Thymus (tissue), 11 donors: Measurements from ENCODE around the gene MSMB. TPM values are rescaled to one million over a fixed set of nuclear protein-coding genes. Genes with fewer than 3 reads are reported as not detected.

Experiments
- DNase-seq, 9 donors: peaks; one replicate each; pipeline ENCODE4 v3.0.0-alpha.2; 2013; ENCODE audit warnings: low spot score in 9 of 9, low read depth in 6 of 9, missing footprints in 1 of 9
- H3K27ac ChIP-seq, 2 donors: one replicate each; pipeline ENCODE4 v1.5.1; 2013; ENCODE audit warnings: control low read depth in 1 of 2, low read depth in 1 of 2, low read length in 1 of 2, mild to moderate bottlenecking in 1 of 2, moderate library complexity in 1 of 2
- H3K27me3 ChIP-seq, 2 donors: one replicate each; pipeline ENCODE4 v1.5.1; 2013; ENCODE audit warnings: low read length in 1 of 2; ENCODE audit not compliant: control insufficient read depth in 2 of 2, insufficient read depth in 1 of 2
- H3K36me3 ChIP-seq, 2 donors: one replicate each; pipeline ENCODE4 v1.5.1; 2013; ENCODE audit warnings: low read length in 1 of 2, mild to moderate bottlenecking in 1 of 2, moderate library complexity in 1 of 2; ENCODE audit not compliant: control insufficient read depth in 2 of 2, insufficient read depth in 2 of 2
- H3K4me1 ChIP-seq, 2 donors: one replicate each; pipeline ENCODE4 v1.5.1; 2013; ENCODE audit warnings: low read length in 2 of 2; ENCODE audit not compliant: control insufficient read depth in 2 of 2, insufficient read depth in 2 of 2
- H3K4me3 ChIP-seq, 2 donors: one replicate each; pipeline ENCODE4 v1.5.1; 2013; ENCODE audit warnings: low read length in 2 of 2, control low read depth in 1 of 2, mild to moderate bottlenecking in 1 of 2
- H3K9me3 ChIP-seq, 2 donors: one replicate each; pipeline ENCODE4 v1.5.1; 2013; ENCODE audit warnings: low read length in 1 of 2, mild to moderate bottlenecking in 1 of 2; ENCODE audit not compliant: control insufficient read depth in 2 of 2, insufficient read depth in 1 of 2
- WGBS: extraction: QIAGEN DNeasy Blood & Tissue Kit; methylation state at CpG from one replicate; pipeline ENCODE4 v1.1.7; 2013; 5-methylcytosine and 5-hydroxymethylcytosine counted together
- polyA plus RNA-seq: library from polyadenylated mRNA; stranded (reverse); fragments of 200-250 nt; gene quantifications from one replicate; pipeline ENCODE4 v1.2.3, GENCODE V29; 2013
- total RNA-seq: library from RNA; stranded (reverse); fragments of 120-200 nt; gene quantifications from one replicate; pipeline ENCODE4 v1.2.4, GENCODE V29; 2013
- donor health status: healthy.

The MSMB gene
- total and polyA plus RNA-seq, 2 donors, result 1.1 to 8.6 TPM

DNA sequence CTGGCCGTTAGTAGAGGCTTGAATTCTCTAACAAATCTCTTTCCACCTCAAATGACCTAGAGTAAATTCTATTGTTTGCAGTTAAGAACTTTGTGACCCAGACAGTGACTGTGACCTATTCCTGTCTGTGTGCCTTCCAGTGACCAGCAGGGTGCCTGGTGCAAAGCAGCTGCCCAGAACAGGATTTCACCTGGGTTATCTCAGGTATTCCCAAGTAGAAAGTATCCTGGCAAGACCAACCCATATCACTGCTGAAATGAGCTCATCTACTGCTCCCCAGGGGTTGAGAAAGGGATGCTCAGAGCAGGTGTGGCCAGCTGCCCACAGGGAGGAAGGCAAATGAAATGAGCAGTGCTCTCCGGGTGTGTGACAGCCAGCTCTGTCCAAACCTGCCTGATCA lies 2.1 kb upstream of the MSMB start:
- no peaks in the 10 kb centered on the region for H3K36me3 ChIP-seq
- no peak for DNase-seq
- peaks cover 9 to 19% of the 10 kb centered on the region in 2 donors for H3K4me1 ChIP-seq
- no peak overlapping the region for H3K4me3 ChIP-seq
- no peak overlapping the region for H3K27ac ChIP-seq
- H3K9me3 ChIP-seq, result no peaks in the 10 kb centered on the region
- WGBS, result 80% methylated on average over 2 of the region's 2 CpGs
- no peaks in the 10 kb centered on the region for H3K27me3 ChIP-seq

DNA sequence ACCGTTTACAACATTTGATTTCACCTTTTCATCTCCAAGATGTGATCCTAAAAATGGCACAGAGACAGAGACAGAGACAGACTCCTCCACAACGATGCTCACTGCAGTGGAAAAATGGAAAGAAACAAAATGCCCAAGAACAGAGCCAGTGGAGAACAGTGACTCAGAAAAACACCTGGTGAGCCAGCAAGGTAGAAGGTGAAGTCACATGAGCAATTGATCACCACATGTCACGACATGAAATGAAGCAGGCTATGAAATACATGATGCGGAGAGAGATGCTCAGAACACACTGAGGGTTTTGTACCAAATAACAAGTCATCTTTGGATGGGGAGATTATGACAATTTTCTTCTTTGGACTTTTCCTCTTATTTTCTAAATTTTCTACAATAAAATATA lies 3.5 kb downstream of the MSMB start:
- Histone ChIP-seq H3K9me3 (no peaks in the 10 kb centered on the region), H3K4me3 (no peak overlapping the region), H3K4me1 (no peaks in the 10 kb centered on the region), H3K36me3 (no peaks in the 10 kb centered on the region), H3K27ac (no peak overlapping the region), H3K27me3 (no peaks in the 10 kb centered on the region)
- WGBS, result 91% methylated on average over 4 of the region's 4 CpGs
- DNase-seq, result no peak

DNA sequence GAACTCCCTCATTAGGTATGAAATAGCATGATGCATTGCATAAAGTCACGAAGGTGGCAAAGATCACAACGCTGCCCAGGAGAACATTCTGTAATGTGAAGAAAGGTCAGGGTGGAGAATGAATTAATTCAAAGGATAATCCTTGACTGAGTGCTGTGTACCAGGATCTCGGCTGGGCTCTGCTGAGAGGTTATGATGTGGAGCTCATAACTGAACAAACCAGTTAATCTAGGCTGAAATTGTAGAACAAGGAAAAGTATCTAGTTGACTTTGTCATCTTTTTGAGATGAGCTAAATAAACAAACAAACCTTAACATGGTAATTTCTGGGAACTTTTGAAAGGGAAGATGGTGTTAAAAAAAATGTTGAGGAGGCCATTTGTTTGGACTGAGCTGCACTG lies 6.1 kb downstream of the MSMB start:
- no peaks in the 10 kb centered on the region for H3K36me3 ChIP-seq
- no peaks in the 10 kb centered on the region for H3K27me3 ChIP-seq
- WGBS, result 98% methylated on average over 3 of the region's 3 CpGs
- H3K4me1 ChIP-seq, result peaks cover 3 to 10% of the 10 kb centered on the region in 2 donors
- DNase-seq, result no peak
- no peaks in the 10 kb centered on the region for H3K9me3 ChIP-seq
- H3K27ac ChIP-seq, result no peak overlapping the region
- no peak overlapping the region for H3K4me3 ChIP-seq

GRCh38 chr10:46037107-46037825 lies 8.8 kb downstream of the MSMB start:
- no peak for DNase-seq
- 95% methylated on average over 8 of the region's 8 CpGs for WGBS
- H3K36me3 ChIP-seq, result no peaks in the 10 kb centered on the region
- H3K4me3 ChIP-seq, result no peak overlapping the region
- H3K27me3 ChIP-seq, result no peaks in the 10 kb centered on the region
- no peak overlapping the region for H3K27ac ChIP-seq
- peaks cover 3 to 23% of the 10 kb centered on the region in 2 donors for H3K4me1 ChIP-seq
- H3K9me3 ChIP-seq, result no peaks in the 10 kb centered on the region

DNA sequence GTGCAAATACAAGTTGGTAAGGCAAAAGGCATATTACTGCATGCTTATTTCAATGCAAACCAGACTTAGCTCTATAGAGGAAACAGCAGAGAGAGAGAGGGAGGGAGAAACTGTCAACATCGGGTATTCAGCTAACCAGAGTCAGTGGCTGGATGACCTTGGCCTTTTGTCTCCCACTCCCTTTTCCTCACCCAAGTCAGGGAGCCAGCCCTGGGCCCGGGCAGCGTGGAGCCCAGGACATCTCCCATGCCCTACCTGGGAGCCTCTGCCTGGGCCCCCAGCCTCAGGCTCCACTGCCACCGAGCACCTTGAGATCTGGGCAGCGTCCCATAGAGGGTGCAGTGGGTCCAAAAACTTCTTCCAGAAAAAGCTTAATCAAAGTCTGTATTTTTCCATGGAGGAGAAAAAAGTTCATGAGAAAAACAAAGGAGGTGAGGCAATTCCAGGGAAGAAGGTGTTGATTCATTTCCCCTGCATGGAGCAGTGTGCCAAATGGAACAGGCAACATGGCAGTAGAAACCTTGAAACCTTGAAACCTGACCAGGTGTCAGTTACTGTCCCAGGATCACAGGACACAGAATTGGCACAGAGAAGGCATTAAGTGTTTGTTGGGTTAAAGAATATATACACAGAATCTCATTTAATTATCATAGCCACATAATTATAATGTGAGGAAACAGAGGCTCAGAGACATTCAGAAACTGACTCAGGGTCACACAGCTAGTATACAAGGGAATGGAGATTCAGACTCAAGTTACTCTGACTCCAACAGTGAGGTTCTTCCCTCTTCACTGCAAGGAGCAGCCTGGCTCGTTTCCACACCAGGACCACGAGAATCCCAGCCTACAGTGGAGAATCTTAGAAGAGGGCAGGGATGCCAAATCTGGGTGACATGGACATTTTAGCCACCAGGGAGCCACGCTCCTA lies 9.9 kb downstream of the MSMB start:
- Histone ChIP-seq H3K4me1 (peaks cover 3 to 34% of the 10 kb centered on the region in 2 donors), H3K27ac (no peak overlapping the region), H3K27me3 (no peaks in the 10 kb centered on the region), H3K36me3 (no peaks in the 10 kb centered on the region), H3K9me3 (no peaks in the 10 kb centered on the region), H3K4me3 (no peak overlapping the region)
- 72% methylated on average over 8 of the region's 8 CpGs for WGBS
- DNase-seq, result no peak

DNA sequence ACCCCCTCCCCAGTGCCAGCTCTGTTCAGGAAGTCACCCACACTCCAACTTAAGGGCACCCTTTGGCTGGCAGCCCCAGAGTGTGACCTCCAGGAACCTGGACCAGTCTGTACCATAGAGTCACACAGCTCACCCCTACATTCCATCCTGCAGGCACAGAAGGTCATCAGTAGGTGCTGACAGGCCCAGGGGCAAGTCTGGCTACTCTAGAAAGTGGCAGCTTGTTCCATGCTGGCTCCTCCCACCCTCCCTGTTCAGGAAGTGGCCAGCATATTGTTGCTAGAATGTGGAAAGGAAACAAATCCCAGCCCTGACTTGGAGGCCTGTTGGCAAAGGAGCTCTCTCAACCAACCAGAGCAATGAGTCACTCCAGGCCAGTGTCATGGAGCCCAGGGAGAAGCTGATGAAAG lies 12.5 kb downstream of the MSMB start:
- Histone ChIP-seq H3K4me3 (no peak overlapping the region), H3K9me3 (no peaks in the 10 kb centered on the region), H3K27ac (peak overlapping the region in 1 of 2 donors; percentile 34), H3K36me3 (no peaks in the 10 kb centered on the region), H3K27me3 (no peaks in the 10 kb centered on the region), H3K4me1 (peaks cover 15 to 49% of the 10 kb centered on the region in 2 donors)
- DNase-seq, result no peak

DNA sequence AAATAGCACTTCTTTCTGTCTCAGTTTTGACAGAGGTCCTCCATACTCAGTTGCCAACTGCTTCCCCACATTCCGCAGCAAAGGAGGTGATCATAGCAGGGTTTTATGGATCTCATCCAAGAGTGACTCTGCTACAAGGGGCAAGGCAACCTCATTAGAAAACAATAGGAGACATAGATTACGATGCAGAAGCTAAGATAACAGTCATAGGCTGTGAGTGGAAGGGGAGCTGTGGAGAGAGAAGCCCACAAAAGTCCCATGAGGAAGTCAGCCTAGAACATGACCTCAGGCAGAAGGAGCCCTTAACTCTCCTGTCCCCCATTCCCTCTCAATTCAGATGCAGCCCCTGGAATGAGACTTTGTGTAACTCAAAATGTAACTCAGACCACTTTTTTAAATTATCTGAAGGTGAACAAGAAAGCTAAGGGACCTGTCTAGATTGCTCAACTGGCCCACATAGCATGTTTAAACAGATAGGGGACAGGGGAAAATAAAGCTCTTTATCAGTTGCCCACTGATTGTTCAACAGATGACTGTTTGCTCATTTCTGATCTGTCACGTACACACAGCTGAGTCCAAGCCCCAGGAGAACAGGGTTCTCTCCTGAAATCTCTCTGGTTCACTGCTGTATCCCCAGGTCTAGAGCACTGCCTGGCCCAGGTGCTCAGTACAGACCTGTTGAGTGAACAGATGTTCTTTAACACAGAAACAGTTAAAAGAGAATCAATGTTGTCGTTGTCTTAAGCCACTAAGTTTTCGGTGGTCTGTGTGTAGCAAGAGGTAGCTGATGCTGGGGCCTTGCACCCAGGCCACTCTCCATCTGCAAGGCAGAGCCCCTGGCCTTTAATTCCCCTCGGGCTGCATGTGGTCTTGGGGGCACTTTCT lies 14.2 kb downstream of the MSMB start:
- Histone ChIP-seq H3K4me1 (peaks cover 19 to 51% of the 10 kb centered on the region in 2 donors), H3K9me3 (no peaks in the 10 kb centered on the region), H3K36me3 (peaks cover 0 to 9% of the 10 kb centered on the region in 2 donors), H3K27me3 (no peaks in the 10 kb centered on the region), H3K4me3 (no peak overlapping the region), H3K27ac (peak overlapping the region in 1 of 2 donors; percentile 76)
- no peak for DNase-seq
- 64% methylated on average over 6 of the region's 6 CpGs for WGBS

DNA sequence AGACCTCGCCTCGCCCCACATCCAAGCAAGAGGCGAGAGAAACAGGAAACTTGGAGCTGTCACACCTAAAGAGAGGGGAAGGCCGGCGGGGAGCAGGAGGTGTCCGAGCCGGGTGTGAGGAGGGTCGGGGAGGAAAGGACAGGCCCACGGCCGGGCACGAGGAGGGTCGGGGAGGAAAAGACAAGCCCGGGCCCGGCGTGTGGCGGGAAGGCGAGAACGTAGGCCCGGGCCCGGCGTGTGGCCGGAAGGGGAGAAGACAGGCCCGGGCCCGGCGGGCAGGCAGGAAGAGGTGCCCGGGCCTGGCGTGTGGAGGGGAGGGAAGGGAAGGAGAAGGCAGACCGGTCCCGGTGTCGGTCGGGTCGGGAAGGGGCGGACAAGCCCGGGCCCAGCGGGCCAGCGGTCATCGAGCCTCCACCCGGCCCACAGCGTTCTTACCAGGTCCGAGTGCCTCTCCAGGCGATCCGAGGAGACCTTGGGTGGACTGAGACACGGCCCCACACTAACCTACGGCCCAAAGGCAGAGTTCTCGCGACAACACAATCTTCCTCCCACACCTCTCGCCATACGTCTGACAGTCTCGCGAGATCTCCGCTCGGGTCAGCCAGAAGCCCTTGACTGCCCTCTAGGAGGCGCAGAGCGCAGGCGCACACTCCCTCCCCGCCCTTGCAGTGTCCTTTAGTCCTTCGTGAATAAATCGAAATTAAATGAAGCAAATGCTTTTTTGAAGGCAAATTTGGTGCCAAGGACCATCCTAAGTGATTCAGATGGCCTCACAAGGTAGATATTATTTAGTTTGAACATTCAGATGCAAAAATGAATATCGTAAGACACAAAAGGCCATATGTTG lies 15.8 kb downstream of the MSMB start, which contains the start of gene NCOA4:
Gene NCOA4 (minus strand): TSS at position 533 of the 847 bp plus-strand sequence. CDS start 13,943 bp downstream, outside the sequence.
- no peaks in the 10 kb centered on the region for H3K27me3 ChIP-seq
- H3K4me1 ChIP-seq, result peaks cover 21 to 45% of the 10 kb centered on the region in 2 donors
- H3K4me3 ChIP-seq, result peak within 1 kb of the TSS; percentile 66 to 80
- DNase-seq, result peak; percentile 91 to 98 (median 96)
- WGBS, result 1% methylated on average over 59 of the region's 59 CpGs
- no peaks in the 10 kb centered on the region for H3K9me3 ChIP-seq
- H3K36me3 ChIP-seq, result peaks cover 0 to 9% of the 10 kb centered on the region in 2 donors
- peak within 1 kb of the TSS; percentile 72 to 79 for H3K27ac ChIP-seq
